GM20000 (cell line): ENCODE measurements around the gene CIP2A.

ENCODE experiments used
- DNase-seq: peaks from one replicate; pipeline ENCODE4 v3.0.0; 2012; ENCODE audit warnings: low spot score
- TF ChIP-seq, protein P1 (sequence below): IDR thresholded peaks from 2 replicates; pipeline ENCODE4 v1.5.1; 2012; ENCODE audit warnings: mild to moderate bottlenecking, control low read depth; ENCODE audit errors: extremely low read depth, missing control alignments

The CIP2A gene

DNA sequence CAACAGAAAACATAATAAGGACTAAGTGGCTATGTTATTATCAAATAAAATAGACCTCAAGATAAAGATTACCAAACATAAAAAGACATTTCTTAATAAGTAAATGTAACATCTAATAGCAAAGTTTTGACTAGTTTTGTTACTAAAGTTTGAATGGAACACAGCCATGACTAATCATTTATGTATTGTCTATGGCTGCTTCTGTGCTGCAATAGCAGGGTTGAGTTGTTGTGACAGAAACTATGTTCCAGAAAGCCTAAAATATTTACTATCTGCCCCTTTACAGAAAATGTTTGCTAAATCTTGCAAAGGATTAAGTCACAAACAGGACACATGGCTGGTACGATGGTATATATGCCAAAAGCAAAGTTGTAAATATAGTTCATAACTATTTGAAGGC, 40.9 kb downstream of the CIP2A start:
- TF ChIP-seq, protein P1, sequence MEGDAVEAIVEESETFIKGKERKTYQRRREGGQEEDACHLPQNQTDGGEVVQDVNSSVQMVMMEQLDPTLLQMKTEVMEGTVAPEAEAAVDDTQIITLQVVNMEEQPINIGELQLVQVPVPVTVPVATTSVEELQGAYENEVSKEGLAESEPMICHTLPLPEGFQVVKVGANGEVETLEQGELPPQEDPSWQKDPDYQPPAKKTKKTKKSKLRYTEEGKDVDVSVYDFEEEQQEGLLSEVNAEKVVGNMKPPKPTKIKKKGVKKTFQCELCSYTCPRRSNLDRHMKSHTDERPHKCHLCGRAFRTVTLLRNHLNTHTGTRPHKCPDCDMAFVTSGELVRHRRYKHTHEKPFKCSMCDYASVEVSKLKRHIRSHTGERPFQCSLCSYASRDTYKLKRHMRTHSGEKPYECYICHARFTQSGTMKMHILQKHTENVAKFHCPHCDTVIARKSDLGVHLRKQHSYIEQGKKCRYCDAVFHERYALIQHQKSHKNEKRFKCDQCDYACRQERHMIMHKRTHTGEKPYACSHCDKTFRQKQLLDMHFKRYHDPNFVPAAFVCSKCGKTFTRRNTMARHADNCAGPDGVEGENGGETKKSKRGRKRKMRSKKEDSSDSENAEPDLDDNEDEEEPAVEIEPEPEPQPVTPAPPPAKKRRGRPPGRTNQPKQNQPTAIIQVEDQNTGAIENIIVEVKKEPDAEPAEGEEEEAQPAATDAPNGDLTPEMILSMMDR: no peak
- no peak for DNase-seq

DNA sequence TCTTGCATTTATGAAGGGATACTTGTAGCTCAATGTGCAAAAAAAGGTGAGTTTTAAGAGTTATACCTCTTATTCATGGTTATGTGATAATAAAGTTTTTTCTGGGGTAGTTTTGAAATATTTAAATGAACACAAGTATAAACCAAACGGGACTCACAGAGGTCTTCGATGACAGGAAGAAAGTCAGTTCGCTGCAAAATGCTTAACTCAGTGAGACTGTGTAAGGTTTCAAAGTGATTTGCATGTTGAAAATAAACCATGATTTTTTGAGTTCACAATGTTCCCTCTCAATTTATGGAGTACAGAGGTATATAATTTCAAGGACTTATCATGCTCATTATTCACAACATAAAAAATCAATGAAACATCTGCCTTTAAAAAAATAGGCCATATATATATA, 42.5 kb downstream of the CIP2A start:
- no peak for DNase-seq
- TF ChIP-seq, protein P1: no peak

DNA sequence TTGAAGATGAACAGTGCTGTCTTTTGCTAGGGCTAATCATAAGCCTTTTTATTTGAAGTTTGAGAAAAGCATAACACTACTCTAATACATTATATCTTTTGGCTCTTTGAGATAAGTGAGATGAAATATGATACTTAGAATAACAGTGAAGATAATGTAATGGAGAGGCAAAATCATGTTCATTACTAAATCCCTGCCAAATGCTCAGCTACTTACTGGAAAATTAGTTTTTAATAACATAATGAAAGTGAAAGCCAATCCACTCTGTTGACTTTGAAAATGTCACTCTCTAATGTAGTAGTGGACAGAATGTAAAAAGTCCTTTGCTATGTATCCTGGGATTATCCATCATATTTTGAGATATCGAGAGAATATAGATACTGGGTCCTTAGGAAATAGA, 43.0 kb downstream of the CIP2A start:
- DNase-seq: no peak
- TF ChIP-seq, protein P1: no peak

DNA sequence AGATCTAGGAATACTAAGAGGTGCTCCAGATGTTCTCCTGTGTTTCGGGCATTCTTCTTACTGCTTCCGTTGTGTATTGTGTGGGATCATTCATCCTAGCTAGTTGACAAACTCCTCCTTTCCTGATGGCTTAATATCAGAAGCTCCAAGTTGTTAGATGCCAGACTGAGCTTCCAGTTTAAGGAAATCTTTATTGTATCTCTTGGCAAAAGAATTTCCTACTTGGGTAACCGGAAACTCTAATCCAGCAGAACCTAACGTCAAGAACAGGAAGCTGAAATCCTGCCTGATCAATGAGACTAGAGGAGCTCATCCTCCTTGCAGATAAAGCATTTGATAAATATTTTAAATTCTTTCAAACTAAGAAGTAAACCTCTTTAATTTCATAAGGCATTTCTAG, 51.2 kb downstream of the CIP2A start:
- no peak for DNase-seq
- TF ChIP-seq, protein P1: no peak

DNA sequence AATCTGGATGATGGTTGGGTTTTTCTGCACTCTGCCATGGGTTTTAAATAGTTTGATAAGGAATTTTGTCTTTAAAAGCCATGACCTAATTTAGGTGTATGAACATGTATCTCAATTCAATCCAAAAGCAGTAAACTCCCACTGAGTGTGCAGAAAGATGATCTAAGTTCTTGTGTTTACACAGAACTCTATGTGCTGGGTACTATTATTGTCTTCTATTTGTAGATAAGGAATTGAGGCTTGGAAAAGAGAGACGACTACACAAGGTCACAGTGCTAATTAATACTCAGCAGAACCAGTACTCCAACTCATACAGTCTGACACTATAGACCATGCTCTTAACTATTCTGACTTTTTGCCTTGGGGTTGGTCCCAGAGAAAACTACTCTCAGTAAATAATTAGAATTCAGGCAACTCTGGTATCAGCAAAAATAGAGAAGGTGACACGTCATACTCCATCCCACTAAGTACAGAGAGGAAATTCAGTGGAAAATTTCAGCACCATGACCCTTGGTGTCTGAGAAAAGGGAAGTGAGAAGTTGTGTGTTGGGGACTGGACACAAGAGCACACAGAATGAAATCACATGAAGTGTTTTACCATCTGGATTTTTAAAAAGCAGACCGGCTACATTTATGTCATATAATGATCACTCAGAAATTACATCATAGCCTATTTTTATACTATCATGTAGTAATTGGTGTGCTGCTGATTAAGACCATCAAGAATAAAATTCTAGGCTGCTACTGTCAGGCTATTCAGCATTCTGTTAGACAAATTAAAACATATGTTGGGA, 60.6 kb downstream of the CIP2A start:
- peak; percentile 28 for DNase-seq
- TF ChIP-seq, protein P1: no peak

DNA sequence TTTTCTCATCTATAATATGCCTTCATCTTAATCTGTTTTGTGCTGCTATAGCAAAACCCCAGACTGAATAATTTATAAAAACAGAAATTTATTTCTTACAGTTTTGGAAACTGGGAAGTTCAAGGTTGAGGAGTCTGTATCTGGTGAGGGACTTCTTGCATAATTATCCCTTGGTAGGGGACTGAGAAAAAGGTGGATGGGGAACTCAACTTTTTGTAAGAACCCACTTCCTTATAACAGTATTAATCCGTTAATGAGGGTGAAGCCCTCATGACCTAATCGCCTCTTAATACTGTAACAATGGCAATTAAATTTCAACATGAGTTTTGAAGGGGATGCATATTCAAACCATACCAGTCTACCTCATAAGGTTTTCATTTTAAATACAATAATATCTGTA, 61.4 kb downstream of the CIP2A start:
- TF ChIP-seq, protein P1: no peak
- DNase-seq: no peak

DNA sequence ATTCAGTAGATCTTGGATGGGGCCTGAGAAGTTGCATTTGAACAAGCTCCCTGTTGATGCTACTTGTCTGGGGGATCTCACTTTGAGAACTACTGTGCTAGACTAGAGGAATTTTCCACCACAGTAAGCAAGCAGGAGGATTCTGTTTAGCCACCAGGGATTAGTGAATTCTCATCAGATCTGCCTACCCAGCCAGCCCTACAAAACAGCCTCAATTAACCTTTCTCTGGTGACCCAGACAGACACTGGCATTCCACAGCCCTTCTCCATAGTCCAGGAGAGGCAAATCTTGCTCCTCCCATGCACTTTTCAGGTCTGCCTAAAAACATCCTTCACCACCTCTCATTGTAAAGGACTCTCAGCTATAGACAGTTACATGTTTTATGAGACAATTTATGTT, 62.1 kb downstream of the CIP2A start:
- TF ChIP-seq, protein P1: no peak
- no peak for DNase-seq
